ENCODE results near the gene BORCS6. TPM values are rescaled to one million over a fixed set of nuclear protein-coding genes. Genes with fewer than 3 reads are reported as not detected.

BORCS6 gene
- total RNA-seq, 1 donor from 2014 or later, result 12.3 TPM

GRCh38 chr17:8188263-8188839 is 1.6 kb downstream of the BORCS6 start:
- POLR2A ChIA-PET, result interaction anchor here (0.8 to 12.3 kb wide), 15 partner anchors 10 to 879 kb away, joined by 3 to 365 read pairs (median 20); partner anchors contain the start of genes AURKB, CTC1, HES7 and PER1
- ATAC-seq (ENCODE audit: low read depth) (no peak), DNase-seq (no peak)
- H3K36me3 Mint-ChIP-seq (ENCODE audit: low read depth), result no peaks in the 10 kb centered on the region
- H3K4me1 Mint-ChIP-seq, result peaks cover 18% of the 10 kb centered on the region
- H3K4me3 Mint-ChIP-seq, result no peak overlapping the region
- TF ChIP-seq CTCF (IDR thresholded peaks at IDR 0.05), result no peak
- no peaks in the 10 kb centered on the region for H3K27me3 Mint-ChIP-seq
- no peaks in the 10 kb centered on the region for H3K9me3 Mint-ChIP-seq
- intact Hi-C loops (cut with micrococcal nuclease), result no loop called here
- CTCF ChIA-PET, result interaction anchor here (1.1 to 3.3 kb wide), 3 partner anchors 33 to 94 kb away, joined by 3 to 20 read pairs (median 10); no protein-coding TSS in a partner anchor
- H3K27ac Mint-ChIP-seq, result no peak overlapping the region

- Mint-ChIP-seq H3K9me3 (no peaks in the 10 kb centered on the region), H3K4me1 (peaks cover 18% of the 10 kb centered on the region), H3K27me3 (no peaks in the 10 kb centered on the region), H3K36me3 (ENCODE audit: low read depth) (no peaks in the 10 kb centered on the region), H3K4me3 (no peak overlapping the region), H3K27ac (no peak overlapping the region)
- no peak for TF ChIP-seq CTCF (IDR thresholded peaks at IDR 0.05)
- intact Hi-C loops (cut with micrococcal nuclease), result loop anchor here (1.0 kb wide), 3 partner anchors 35 to 113 kb away; no protein-coding TSS in a partner anchor
- POLR2A ChIA-PET, result interaction anchor here (0.9 to 12.3 kb wide), 17 partner anchors 11 to 878 kb away, joined by 3 to 365 read pairs (median 20); partner anchors contain the start of genes AURKB, CTC1, HES7 and PER1
- ATAC-seq (ENCODE audit: low read depth) (peak; percentile 35), DNase-seq (peak; percentile 81)
- CTCF ChIA-PET, result interaction anchor here (0.6 to 3.3 kb wide), 7 partner anchors 29 to 108 kb away, joined by 3 to 20 read pairs (median 3); partner anchors contain the start of gene SLC25A35
These were observed 2.3 kb downstream of the BORCS6 start for GRCh38 chr17:8187517-8188262.

- Mint-ChIP-seq H3K9me3 (no peaks in the 10 kb centered on the region), H3K27ac (no peak overlapping the region), H3K4me1 (peaks cover 21% of the 10 kb centered on the region), H3K36me3 (ENCODE audit: low read depth) (no peaks in the 10 kb centered on the region), H3K4me3 (no peak overlapping the region), H3K27me3 (no peaks in the 10 kb centered on the region)
- ChIA-PET POLR2A (interaction anchor here (0.9 to 12.3 kb wide), 20 partner anchors 12 to 878 kb away, joined by 3 to 365 read pairs (median 10); partner anchors contain the start of genes AURKB, CTC1, HES7 and PFAS), CTCF (interaction anchor here (1.0 to 3.3 kb wide), 6 partner anchors 11 to 108 kb away, joined by 3 to 20 read pairs (median 6); partner anchors contain the start of genes SLC25A35 and TMEM107)
- intact Hi-C loops (cut with micrococcal nuclease), result loop anchor here (1.0 kb wide), 7 partner anchors 14 to 113 kb away; no protein-coding TSS in a partner anchor
- no peak for TF ChIP-seq CTCF (IDR thresholded peaks at IDR 0.05)
- DNase-seq (peak; percentile 83), ATAC-seq (ENCODE audit: low read depth) (peak; percentile 38)
These were observed 3.0 kb downstream of the BORCS6 start for GRCh38 chr17:8186787-8187516.

GRCh38 chr17:8186446-8186786 is 3.6 kb downstream of the BORCS6 start:
- ChIA-PET POLR2A (interaction anchor here (1.0 to 12.3 kb wide), 15 partner anchors 13 to 500 kb away, joined by 3 to 365 read pairs (median 15); partner anchors contain the start of genes AURKB, CTC1, HES7 and PFAS), CTCF (interaction anchor here (1.1 to 3.3 kb wide), 4 partner anchors 10 to 67 kb away, joined by 4 to 20 read pairs (median 9); partner anchors contain the start of gene TMEM107)
- no peak for TF ChIP-seq CTCF (IDR thresholded peaks at IDR 0.05)
- H3K4me1 Mint-ChIP-seq, result peaks cover 23% of the 10 kb centered on the region
- no peak for ATAC-seq (ENCODE audit: low read depth)
- no peak for DNase-seq
- intact Hi-C loops (cut with micrococcal nuclease), result loop anchor here (1.0 kb wide), 4 partner anchors 13 to 61 kb away; no protein-coding TSS in a partner anchor
- H3K36me3 Mint-ChIP-seq (ENCODE audit: low read depth), result no peaks in the 10 kb centered on the region
- no peak overlapping the region for H3K27ac Mint-ChIP-seq
- H3K4me3 Mint-ChIP-seq, result no peak overlapping the region
- no peaks in the 10 kb centered on the region for H3K9me3 Mint-ChIP-seq
- H3K27me3 Mint-ChIP-seq, result no peaks in the 10 kb centered on the region
